CD4-positive, alpha-beta T cell (primary cell): Measurements from ENCODE around the gene OXSR1. TPM values are rescaled to one million over a fixed set of nuclear protein-coding genes. Genes with fewer than 3 reads are reported as not detected.
A peak's percentile ranks its signal among the peaks of the same experiment; 100 is the strongest.

Source experiments
- ATAC-seq: fragments of 200-7000 bp; cut with Tn5 transposase; one replicate; pipeline ENCODE4 v1.10.0; 2022; ENCODE audit warnings: mild to moderate bottlenecking; ENCODE audit not compliant: poor library complexity
- CTCF ChIA-PET: fragments of 350-600 bp; sonication (Branson Sonifier 250); formaldehyde crosslinking; loops from one replicate; lab custom pipeline; 2021; ENCODE audit warnings: antibody characterized with exemption, inconsistent platforms; lab: Charles Lee
- POLR2A ChIA-PET: fragments of 350-600 bp; sonication (Branson Sonifier 250); formaldehyde crosslinking; loops from one replicate; lab custom pipeline; 2021; ENCODE audit warnings: antibody characterized with exemption, inconsistent platforms; lab: Charles Lee
- DNase-seq, 14 experiments: peaks; one replicate each; pipeline ENCODE4 v3.0.0-alpha.2; 2013 to 2020; ENCODE audit warnings: mixed read lengths in 2 of 14
- H3K27ac ChIP-seq, 2 donors: one replicate each; pipeline versions ENCODE4 v1.5.1 to v1.7.0; 2013; ENCODE audit warnings: low read length in 2 of 2, low read depth in 1 of 2, mild to moderate bottlenecking in 1 of 2
- H3K27me3 ChIP-seq, 2 experiments: 1 replicate in 1 of 2; 2 replicates in 1 of 2; pipeline versions ENCODE4 v1.6.1 to v1.7.0; 2013; ENCODE audit warnings: low read length in 2 of 2, control low read depth in 1 of 2, mild to moderate bottlenecking in 1 of 2, moderate library complexity in 1 of 2; ENCODE audit not compliant: insufficient read depth in 2 of 2, control insufficient read depth in 1 of 2
- H3K36me3 ChIP-seq: one replicate; pipeline ENCODE4 v1.6.1; 2013; ENCODE audit warnings: low read length, control low read depth; ENCODE audit not compliant: insufficient read depth
- H3K4me1 ChIP-seq: one replicate; pipeline ENCODE4 v1.6.1; 2013; ENCODE audit warnings: low read length, control low read depth; ENCODE audit not compliant: insufficient read depth
- H3K4me3 ChIP-seq: one replicate; pipeline ENCODE4 v1.5.1; 2013; ENCODE audit warnings: mild to moderate bottlenecking, low read length, moderate library complexity
- H3K9me3 ChIP-seq, 2 experiments: 1 replicate in 1 of 2; 2 replicates in 1 of 2; pipeline versions ENCODE4 v1.6.1 to v1.7.0; 2013; ENCODE audit warnings: low read length in 2 of 2, mild to moderate bottlenecking in 2 of 2, control low read depth in 1 of 2, moderate library complexity in 1 of 2; ENCODE audit not compliant: control insufficient read depth in 1 of 2, insufficient read depth in 1 of 2
- H3K27ac Mint-ChIP-seq: one replicate; pipeline ENCODE4 v1.8.0; 2020; ENCODE audit warnings: mixed read lengths
- H3K27me3 Mint-ChIP-seq: one replicate; pipeline ENCODE4 v1.8.0; 2021; ENCODE audit warnings: mixed read lengths
- H3K36me3 Mint-ChIP-seq: one replicate; pipeline ENCODE4 v1.8.0; 2021; ENCODE audit warnings: low read depth, mixed read lengths
- H3K4me1 Mint-ChIP-seq: one replicate; pipeline ENCODE4 v1.8.0; 2021; ENCODE audit warnings: low read depth, mixed read lengths
- H3K4me3 Mint-ChIP-seq: one replicate; pipeline ENCODE4 v1.8.0; 2020; ENCODE audit warnings: mild to moderate bottlenecking, mixed read lengths
- H3K9me3 Mint-ChIP-seq: one replicate; pipeline ENCODE4 v1.8.0; 2020; ENCODE audit warnings: mixed read lengths
- intact Hi-C, 2 experiments: fragments of 100-400 bp; cut with DNase I in 1 of 2; cut with micrococcal nuclease in 1 of 2; formaldehyde crosslinking; loops; one replicate each; pipeline versions ENCODE4 v1.15.1 to v1.9.0; 2023 to 2025; cut with DNase I, micrococcal nuclease
- total RNA-seq, 174 experiments: library from RNA in 2 of 174; stranded (reverse) in 2 of 174; gene quantifications; one replicate each; pipeline ENCODE4 v1.2.3 and lab custom pipeline; 2021 to 2026
- TF ChIP-seq, protein P1 (sequence below): fragments of 200-600 bp; IDR thresholded peaks from one replicate; pipeline ENCODE4 v1.8.0; 2022; ENCODE audit warnings: antibody characterized with exemption, mild to moderate bottlenecking

OXSR1 gene
- total RNA-seq, 2 experiments from 2014 or later = 28.3 to 30.3 TPM

GRCh38 chr3:38143511-38143910, 21.8 kb upstream of the OXSR1 start:
- H3K27me3 Mint-ChIP-seq = no peaks in the 10 kb centered on the region
- H3K27ac ChIP-seq = no peak overlapping the region
- H3K4me1 Mint-ChIP-seq = peaks cover 31% of the 10 kb centered on the region
- no peak overlapping the region for H3K4me3 Mint-ChIP-seq
- H3K36me3 Mint-ChIP-seq = peaks cover 46% of the 10 kb centered on the region
- intact Hi-C loops = no loop called here
- ChIA-PET POLR2A (no interaction called here), CTCF (no interaction called here)
- no peaks in the 10 kb centered on the region for H3K27me3 ChIP-seq
- no peak overlapping the region for H3K27ac Mint-ChIP-seq
- DNase-seq (no peak), ATAC-seq (no peak)
- TF ChIP-seq, protein P1, sequence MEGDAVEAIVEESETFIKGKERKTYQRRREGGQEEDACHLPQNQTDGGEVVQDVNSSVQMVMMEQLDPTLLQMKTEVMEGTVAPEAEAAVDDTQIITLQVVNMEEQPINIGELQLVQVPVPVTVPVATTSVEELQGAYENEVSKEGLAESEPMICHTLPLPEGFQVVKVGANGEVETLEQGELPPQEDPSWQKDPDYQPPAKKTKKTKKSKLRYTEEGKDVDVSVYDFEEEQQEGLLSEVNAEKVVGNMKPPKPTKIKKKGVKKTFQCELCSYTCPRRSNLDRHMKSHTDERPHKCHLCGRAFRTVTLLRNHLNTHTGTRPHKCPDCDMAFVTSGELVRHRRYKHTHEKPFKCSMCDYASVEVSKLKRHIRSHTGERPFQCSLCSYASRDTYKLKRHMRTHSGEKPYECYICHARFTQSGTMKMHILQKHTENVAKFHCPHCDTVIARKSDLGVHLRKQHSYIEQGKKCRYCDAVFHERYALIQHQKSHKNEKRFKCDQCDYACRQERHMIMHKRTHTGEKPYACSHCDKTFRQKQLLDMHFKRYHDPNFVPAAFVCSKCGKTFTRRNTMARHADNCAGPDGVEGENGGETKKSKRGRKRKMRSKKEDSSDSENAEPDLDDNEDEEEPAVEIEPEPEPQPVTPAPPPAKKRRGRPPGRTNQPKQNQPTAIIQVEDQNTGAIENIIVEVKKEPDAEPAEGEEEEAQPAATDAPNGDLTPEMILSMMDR = no peak
- H3K4me3 ChIP-seq = no peak overlapping the region
- H3K9me3 Mint-ChIP-seq = no peaks in the 10 kb centered on the region
- H3K4me1 ChIP-seq = peaks cover 28% of the 10 kb centered on the region
- H3K36me3 ChIP-seq = peaks cover 24% of the 10 kb centered on the region
- peaks cover 0 to 17% of the 10 kb centered on the region in 2 experiments for H3K9me3 ChIP-seq

GRCh38 chr3:38146504-38146903, 18.8 kb upstream of the OXSR1 start:
- ChIA-PET POLR2A (no interaction called here), CTCF (no interaction called here)
- no peaks in the 10 kb centered on the region for H3K27me3 ChIP-seq
- TF ChIP-seq, protein P1 = no peak
- H3K4me1 ChIP-seq = peaks cover 10% of the 10 kb centered on the region
- Mint-ChIP-seq H3K27me3 (no peaks in the 10 kb centered on the region), H3K27ac (no peak overlapping the region), H3K4me1 (peaks cover 23% of the 10 kb centered on the region), H3K36me3 (peaks cover 23% of the 10 kb centered on the region), H3K4me3 (no peak overlapping the region), H3K9me3 (no peaks in the 10 kb centered on the region)
- peaks cover 0 to 17% of the 10 kb centered on the region in 2 experiments for H3K9me3 ChIP-seq
- intact Hi-C loops = no loop called here
- DNase-seq = no peak
- no peak overlapping the region for H3K27ac ChIP-seq
- no peak for ATAC-seq
- no peak overlapping the region for H3K4me3 ChIP-seq
- H3K36me3 ChIP-seq = peaks cover 12% of the 10 kb centered on the region

- H3K4me3 Mint-ChIP-seq = no peak overlapping the region
- TF ChIP-seq, protein P1 = no peak
- no peaks in the 10 kb centered on the region for H3K9me3 Mint-ChIP-seq
- ChIA-PET POLR2A (interaction anchor here (0.9 to 1.1 kb wide), 2 partner anchors 11 to 17 kb away, joined by 3 to 5 read pairs; partner anchors contain the start of genes ACAA1 and OXSR1), CTCF (no interaction called here)
- no peak overlapping the region for H3K27ac Mint-ChIP-seq
- Histone ChIP-seq H3K27me3 (no peaks in the 10 kb centered on the region), H3K27ac (no peak overlapping the region), H3K36me3 (peaks cover 3% of the 10 kb centered on the region), H3K9me3 (peaks cover 0 to 17% of the 10 kb centered on the region in 2 experiments), H3K4me3 (no peak overlapping the region), H3K4me1 (peaks cover 16% of the 10 kb centered on the region)
- H3K27me3 Mint-ChIP-seq = no peaks in the 10 kb centered on the region
- ATAC-seq = no peak
- H3K36me3 Mint-ChIP-seq = peaks cover 14% of the 10 kb centered on the region
- peaks cover 30% of the 10 kb centered on the region for H3K4me1 Mint-ChIP-seq
- intact Hi-C loops = no loop called here
- peak in 2 of 14 experiments; percentile 31 to 33 for DNase-seq
These were observed 17.9 kb upstream of the OXSR1 start for GRCh38 chr3:38147421-38147820.
